ENCODE results near the gene TMEM135.
"Not testable (repeated sequence)": the region's sequence is repeated elsewhere in the genome, so short reads cannot be mapped to it uniquely, and the experiment has no call there.

The TMEM135 gene

DNA sequence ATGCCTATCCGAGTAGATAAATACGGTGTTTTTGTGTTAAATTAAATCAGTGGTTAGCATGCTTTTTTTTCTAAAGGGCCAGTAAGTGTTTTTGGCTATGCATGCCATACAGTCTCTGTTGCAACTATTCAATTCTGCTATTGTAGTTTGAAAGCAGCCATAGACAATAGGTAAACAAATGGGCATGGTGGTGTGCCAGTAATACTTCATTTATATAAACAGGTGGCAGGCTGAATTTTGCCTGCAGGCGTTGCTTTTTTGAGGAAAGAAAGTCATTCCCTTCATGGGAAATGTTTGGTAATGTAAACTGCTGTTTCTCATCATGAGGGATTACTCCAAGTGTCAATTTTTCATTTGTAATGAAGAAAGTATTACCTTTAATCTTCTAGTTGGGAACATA, 106.5 kb downstream of the TMEM135 start:
- no peak for DNase-seq

DNA sequence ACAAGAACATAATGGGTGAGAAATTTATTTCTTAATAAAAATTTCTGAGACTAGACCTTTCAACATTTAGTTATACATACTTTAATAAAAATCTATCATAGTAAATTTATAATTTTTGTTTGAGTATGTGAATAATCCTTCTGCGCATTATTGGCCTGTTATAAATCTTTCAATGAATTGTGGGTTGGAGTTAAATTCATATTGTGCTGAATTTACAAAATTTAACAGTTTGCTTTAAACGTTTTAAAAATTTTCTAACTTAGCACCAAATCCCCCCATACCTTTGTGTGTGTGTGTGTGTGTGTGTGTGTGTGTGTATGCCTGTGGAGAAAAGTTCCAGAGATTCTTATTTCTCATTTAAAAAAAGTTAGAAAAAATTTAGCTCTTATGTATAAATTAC, 111.0 kb downstream of the TMEM135 start:
- no peak for DNase-seq

DNA sequence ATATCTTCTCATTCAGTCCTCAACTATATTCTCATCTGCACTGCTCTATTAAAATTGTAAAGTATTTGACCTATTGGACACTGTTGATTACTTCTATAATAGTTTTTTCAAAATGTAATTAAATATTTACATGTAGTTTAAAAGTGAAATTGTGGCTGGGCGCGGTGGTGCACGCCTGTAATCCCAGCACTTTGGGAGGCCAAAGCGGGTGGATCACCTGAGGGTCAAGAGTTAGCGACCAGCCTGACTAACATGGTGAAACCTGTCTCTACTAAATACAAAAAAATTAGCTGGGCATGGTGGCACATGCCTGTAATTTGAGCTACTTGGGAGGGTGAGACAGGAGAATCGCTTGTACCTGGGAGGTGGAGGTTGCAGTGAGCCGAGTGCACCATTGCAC, 112.0 kb downstream of the TMEM135 start:
- not testable (repeated sequence) for DNase-seq

DNA sequence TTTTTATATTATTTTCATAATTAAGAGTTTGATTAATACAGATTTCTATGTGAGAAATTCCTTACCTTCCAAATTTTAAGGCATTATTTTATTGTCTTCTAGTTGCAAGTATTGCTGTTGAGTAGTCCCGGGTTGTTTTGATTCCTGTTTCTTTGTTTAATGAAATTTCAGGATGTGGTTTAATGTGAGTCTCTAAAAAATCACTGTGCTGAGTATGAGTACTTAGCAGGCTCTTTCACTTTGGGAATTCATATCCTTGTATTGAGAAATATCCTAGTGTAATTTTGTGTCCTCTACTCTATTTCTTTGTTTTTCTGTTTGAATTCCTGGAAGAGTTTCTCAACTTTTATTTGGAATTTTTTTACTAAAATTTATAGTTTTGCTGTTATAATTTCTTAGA, 113.2 kb downstream of the TMEM135 start:
- no peak for DNase-seq

DNA sequence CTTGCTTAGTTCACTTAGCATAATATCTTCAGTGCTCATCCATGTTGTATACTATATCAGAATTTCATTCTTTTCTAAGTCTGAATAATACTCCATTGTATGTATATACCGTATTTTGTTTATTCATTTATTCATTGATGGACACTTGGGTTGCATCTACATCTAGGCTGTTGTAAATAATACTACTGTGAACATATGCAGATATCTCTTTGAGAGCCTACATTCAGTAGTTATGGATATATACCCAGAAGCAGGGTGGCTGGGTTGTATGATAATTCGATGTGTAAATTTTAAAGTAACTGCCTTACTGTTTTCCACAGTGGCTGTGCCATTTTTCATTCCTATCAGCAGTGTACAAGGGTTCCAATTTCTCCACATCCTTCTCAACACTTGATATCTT, 116.5 kb downstream of the TMEM135 start:
- no peak for DNase-seq

DNA sequence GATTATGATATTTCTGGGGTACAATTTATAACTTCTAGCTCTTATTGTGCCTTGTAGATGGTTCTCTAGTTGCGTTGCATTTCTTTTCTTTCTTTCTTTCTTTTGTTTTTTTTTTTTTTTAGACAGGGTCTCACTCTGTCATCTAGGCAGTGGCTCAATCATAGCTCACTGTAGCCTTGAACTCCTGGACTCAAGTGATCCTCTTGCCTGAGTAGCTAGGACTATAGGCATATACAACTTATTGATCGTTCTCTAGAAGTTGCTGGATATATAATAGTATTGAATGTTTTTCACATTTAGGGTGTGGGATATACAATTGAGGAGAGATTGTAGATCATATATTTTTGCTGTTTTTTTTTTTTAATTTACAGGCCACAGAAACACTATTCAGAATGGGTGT, 119.2 kb downstream of the TMEM135 start:
- DNase-seq = no peak

DNA sequence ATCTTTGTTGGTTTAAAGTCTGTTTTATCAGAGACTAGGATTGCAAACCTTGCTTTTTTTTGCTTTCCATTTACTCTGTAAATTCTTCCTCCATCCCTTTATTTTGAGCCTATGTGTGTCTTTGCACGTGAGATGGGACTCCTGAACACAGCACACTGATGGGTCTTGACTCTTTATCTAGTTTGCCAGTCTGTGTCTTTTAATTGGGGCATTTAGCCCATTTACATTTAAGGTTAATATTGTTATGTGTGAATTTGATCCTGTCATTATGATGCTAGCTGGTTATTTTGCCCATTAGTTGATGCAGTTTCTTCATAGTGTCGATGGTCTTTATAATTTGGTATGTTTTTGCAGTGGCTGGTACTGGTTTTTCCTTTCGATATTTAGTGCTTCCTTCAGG, 131.3 kb downstream of the TMEM135 start:
- DNase-seq = not testable (repeated sequence)

DNA sequence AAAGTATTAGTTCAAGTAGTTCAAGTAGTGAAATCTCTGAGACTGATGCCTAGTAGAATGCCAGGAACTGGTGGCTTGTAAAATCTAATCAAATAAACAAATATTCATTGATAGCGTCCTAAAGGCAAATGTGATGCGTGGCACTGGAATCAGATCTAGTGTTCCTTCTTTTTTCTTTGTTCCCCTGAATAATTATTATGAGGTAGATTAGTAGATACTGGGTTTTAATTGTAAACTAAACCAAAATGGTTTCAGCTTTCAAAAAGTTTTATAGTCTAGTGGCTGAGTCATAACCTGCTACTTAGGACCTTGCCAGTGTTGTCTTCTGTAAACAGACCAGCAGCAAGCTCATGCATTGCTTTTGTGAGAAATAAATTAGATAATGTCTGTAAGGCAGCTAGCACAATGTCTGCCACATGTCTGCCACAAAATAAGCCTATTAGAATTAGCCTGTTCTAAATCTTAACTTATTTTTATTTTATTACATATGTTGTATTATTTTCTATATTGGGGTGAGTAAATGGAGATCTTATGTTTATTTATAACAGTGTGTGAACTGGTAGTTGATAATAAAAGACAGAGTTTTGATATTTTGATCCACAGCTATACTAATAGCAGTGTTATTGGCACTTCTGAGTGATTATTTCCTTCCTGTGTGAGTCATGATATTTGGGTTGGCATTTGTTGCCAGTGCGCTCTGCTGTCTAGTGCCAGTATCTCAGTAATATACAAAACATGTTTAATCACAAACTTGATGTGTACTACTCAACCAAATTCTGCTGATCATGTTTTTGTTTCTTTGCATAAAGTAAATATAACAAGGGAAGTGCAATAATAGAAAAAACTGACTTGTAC, 135.7 kb downstream of the TMEM135 start:
- peak; percentile 47 for DNase-seq

DNA sequence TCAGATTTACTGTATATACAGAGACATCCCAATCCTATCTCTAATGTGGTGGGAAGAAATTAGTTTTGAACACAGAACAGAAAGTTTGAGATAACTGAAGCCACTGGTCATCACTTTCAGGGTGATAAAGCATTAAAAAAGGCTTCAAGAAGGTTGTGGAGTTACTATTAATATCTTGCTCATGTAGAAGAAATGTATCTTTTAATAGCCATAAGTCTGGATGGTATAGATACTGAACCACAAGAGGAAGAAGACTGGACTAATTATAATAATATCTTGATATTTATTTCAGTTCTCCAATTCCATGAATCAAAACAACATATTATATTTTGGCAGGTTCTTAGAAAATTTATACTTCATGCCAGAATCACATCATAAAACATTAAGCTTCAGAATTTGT, 137.1 kb downstream of the TMEM135 start:
- no peak for DNase-seq

DNA sequence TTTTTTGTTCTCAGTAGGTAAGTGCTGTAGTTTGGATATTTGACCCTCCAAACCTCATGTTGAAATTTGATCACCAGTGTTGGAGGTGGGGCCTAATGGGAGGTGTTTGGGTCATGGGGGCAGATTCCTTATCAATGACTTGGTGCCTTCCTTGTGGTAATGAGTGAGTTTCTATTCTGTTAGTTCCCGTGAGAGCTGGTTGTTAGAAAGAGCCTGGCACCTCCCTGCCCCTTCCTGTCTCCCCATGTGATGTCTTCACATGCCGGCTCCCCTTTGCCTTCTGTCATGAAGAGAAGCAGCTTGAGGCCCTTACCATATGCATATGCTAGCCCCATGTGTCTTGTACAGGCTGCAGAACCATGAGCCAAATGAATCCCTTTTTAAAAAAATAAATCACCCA, 138.3 kb downstream of the TMEM135 start:
- DNase-seq = peak; percentile 1

DNA sequence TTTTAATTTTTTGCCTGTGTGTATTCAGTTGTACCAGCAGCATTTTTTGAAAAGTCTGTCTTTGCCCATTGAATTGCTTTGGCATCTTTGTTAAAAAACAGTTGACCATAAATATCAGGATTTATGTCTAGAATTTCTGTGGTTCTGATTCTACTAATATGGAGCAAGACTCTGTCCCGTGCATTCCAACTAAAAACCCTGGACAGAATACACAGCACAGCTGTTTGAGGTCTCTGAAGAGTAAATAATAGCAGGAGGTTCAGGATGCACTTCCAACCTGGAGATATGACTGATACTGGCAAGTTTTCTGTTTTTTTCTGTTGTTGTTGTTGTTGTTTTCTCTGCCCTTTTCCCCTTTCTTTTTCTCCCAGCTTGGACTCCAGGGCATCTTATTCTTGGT, 141.9 kb downstream of the TMEM135 start:
- DNase-seq = no peak

DNA sequence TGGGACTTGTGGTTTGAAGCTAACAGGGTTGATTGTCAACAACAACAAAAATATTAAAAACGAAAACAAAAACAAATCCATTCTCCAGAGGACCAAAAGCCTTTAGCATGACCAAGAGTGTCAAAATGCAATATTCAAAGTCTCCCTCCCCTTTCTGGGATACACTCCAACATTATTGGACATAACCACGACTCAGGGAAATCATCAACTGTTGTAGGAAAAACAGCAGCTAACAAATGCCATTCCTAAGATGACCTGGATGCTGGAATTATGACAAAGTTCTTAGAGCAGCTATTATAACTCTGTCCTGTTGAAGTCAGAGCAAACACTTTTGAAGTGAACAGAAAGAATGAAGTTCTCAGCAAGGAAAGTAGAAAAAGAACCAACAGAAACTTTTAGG, 143.0 kb downstream of the TMEM135 start:
- DNase-seq = peak; percentile 30

DNA sequence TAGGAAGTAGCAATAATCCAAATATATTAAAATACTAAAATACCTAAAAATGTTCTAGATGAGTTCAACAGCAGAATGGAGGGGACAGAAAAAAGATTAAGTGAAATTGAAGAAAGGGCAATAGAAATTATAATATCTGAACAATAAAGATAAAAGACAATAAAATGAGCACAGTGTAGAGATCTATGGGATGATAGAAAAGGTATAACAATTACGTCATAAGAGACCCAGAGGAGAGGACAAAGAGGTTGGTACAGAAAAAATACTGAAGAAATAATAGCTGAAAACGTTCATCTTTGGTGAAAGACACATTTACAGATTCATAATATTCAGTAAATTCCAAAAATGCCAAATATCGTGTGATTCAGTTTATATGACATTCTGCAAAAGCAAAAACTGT, 143.4 kb downstream of the TMEM135 start:
- DNase-seq = no peak

DNA sequence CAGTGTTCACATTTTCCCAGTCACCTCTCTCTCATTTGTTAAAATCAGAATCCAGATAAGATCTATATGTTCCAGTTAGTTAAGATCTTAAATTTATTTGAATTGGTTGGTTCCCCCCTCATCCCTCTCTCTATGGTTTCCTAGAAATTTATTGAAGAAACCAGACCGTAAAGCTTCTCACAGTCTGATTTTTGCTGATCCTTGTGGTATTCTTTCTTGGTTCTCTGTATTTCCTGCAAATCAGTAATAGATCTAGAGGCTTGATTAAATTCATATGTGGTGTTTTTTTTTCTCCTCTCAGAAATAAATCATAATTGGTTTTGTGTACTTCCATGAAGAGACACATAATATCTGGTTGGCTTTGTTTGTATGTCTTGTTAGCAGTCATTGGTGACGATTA, 147.5 kb downstream of the TMEM135 start:
- DNase-seq = no peak

DNA sequence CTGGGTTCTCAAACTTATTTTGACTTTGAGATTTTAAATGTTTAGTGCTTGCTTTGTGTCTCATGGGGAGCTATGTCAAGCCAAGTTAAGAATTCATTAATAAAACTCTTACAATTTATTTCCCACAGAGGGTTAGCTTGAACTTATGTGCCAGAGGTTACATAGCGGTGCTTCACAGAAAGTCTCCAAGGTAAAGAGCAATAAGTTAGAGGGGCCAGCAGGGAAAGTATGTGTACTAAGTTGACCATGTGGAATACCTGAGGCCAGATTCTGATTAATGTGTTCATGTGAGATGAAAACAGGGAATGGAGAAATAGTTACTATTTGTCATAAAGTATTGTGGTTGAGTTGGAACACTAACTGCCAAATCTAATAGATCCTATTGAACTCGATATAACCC, 149.3 kb downstream of the TMEM135 start:
- no peak for DNase-seq

DNA sequence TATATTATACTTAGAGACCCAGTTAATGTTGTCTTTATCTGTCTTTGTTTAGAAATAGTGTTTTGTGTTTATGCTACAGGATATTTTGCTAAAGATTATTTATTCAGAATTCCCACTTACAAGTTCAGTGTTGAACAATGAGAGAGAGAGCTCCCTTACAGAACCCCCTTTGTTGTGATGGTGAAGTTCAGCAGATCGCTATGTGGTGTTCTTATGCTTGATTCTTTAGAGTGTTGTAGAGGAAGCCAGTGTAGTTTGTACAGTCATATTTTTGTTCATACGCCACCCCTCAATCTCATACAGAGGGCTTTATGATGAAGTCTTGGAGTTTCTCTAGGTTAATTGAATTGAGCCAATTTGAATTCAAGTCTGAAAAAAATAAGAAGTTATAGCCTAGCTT, 150.2 kb downstream of the TMEM135 start:
- DNase-seq = no peak

DNA sequence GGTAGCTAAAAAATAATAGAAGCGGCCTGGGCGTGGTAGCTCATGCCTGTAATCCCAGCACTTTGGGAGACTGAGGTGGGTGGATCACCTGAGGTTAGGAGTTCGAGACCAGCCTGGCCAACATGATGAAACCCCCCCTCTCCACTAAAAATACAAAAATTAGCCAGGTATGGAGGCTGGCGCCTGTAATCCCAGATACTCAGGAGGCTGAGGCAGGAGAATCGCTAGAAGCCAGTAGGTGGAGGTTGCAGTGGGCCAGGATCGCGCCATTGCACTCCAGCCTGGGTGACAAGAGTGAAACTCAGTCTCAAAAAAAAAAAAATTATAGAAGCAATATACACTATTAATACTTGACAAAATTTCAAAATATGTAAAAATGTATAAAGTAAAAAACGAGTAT, 150.7 kb downstream of the TMEM135 start:
- DNase-seq = not testable (repeated sequence)

DNA sequence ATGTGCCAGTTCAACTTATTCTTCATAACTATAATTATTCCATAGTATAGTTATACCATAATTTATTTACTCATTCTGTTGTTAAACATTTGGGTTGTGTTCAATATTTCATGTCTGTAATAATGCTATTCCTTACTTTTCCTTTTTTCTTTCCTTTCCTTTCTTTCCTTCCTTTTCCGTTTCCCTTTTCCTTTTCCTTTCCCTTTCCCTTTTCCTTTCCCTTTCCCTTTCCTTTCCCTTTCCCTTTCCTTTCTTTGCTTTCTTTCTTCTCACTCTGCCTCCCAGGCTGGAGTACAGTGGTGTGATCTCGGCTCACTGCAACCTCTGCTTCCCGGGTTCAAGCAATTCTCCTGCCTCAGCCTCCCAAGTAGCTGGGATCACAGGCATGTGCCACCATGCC, 151.2 kb downstream of the TMEM135 start:
- not testable (repeated sequence) for DNase-seq

DNA sequence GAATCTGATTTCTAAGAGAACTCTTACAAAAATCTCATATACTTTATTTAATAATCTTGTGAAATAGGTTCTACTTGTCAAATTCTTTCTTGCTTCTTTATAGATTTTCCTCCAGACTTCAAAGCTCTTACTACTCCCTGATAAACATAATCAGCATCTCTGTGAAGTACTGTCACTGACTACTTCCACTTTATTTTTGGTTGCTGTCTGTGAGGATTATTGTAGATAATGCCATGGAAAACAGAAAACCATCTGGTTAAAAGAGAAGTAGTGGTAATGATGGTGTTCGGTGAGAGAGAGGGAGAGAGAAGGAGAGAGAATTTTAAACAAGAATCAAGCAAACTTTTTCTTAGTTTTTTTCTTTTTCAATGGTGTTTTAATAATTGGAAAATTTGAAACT, 152.3 kb downstream of the TMEM135 start:
- DNase-seq = no peak

DNA sequence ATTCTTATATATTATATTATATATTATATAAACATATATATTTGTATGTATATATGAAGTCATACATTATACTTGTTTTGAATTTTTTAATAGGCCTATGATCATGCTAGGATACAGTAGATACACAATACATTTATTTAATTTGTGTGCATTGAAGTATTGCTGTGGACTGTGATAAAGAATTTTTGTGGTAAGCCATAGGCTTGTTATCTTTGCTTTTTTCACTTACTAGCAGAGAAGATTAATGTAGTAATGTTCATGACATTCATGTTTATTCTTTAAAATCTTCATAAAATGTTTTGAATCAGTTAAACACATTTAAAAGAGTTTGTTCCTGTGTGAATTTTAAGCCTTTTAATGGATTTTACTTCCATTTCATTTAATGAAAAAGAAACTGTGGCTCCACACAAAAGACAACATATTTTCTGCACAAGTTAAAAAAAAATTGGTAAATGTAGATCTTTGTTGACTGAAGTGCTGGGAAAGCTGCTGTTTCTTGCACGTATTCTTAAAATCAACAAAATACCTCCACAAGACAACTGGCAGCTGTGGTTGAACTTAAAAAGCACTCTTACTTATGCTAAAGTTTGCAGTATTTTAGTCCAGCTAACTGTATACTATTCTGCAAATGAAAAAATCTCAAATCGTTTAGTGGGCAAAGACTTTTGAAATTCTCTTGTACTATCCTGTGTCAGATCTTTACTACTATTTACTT, 156.2 kb downstream of the TMEM135 start:
- DNase-seq = no peak

DNA sequence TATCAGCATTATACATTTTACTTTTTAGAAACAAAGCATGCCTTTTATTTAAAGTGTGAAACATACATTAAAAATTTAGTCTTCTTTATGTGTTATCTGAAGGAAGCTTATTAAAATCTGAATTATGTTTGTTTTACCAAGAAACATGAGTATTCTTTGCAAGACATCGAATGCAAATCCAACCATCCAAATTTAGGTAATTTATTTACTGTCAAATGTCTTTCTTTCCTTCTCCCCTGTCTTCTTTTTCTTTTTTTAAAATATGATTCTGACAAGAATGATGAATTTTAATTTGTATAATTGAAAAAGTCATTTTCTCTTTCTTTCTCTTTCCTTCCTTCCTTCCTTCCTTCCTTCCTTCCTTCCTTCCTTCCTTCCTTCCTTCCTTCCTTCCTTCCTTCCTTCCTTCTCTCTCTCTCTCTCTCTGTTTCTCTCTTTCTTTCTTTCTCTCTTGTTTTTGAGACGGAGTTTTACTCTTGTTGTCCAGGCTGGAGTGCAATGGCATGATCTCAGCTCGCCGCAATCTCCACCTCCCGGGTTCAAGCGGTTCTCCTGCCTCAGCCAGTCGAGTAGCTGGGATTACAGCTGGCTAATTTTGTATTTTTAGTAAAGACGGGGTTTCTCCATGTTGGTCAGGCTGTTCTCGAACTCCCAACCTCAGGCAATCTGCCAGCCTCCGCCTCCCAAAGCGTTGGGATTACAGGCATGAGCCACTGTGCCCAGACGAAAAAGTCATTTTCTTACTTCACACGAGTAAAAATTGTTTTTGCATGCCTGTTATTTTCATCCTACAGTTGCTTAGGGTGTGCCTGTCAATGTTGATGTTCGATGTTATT, 157.5 kb downstream of the TMEM135 start:
- DNase-seq = no peak

DNA sequence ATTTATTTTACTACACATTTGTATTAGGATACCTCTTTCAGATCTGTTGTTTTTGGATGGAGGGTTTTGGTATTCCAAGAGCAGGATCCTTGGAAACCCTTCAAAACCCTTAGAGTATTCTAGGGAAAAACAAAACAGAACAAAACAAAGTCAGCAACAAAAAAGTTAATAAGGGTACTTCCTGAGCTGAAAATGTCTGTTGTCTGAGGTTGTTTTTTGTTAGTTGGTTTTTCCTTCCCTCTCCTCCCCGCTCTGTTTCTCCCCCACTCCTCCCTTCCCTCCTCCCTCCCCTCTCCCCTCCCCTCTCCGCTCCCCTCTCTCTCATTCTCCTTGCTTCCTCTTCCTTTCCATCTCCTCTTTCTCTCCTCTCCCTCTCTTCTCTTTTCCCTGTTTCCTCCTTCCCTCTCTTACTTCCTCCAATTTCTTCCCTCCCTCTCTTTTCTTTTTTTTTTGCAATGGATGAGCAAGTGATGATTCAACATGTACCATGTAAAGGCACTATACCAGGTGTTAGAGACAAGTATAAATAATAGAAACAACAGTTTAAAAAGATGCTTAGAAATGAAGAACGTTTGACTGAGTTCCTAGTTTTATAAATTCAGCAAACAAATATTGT, 160.6 kb downstream of the TMEM135 start:
- no peak for DNase-seq

DNA sequence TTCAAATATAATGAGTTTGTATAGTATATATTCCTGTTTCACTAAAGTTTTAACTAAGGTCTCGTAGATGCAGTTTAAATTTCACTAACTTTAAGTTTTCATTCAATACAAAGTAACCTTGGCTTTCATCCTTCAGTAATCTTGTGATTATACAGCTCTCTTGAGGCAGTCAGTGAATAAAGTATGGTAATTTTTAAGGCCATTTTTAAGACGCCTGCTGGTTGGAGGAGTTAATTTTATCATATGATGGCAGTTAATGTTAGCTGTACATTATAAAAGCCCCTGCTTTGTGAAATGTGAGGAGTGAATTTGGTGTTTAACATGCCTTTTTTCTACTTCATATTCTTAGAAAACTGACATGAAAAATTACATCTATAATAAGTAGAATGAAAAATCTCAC, 163.6 kb downstream of the TMEM135 start:
- DNase-seq = no peak
